ELF-1 (cell line): ENCODE measurements around the gene GLRA3.
"Not testable (repeated sequence)": the region's sequence is repeated elsewhere in the genome, so short reads cannot be mapped to it uniquely, and the experiment has no call there.

ENCODE experiments used
- DNase-seq: peaks from one replicate; pipeline ENCODE4 v3.0.0-alpha.2; 2016; ENCODE audit warnings: low read depth, low spot score

GLRA3 gene

GRCh38 chr4:174828845-174829701 is at the start of gene GLRA3:
Gene GLRA3, minus strand, starts transcription at chr4:174829247. Its CDS starts 436 bp downstream, at chr4:174828811.
- DNase-seq, result peak; percentile 99

GRCh38 chr4:174874898-174875297 is 45.9 kb upstream of the GLRA3 start:
- no peak for DNase-seq

DNA sequence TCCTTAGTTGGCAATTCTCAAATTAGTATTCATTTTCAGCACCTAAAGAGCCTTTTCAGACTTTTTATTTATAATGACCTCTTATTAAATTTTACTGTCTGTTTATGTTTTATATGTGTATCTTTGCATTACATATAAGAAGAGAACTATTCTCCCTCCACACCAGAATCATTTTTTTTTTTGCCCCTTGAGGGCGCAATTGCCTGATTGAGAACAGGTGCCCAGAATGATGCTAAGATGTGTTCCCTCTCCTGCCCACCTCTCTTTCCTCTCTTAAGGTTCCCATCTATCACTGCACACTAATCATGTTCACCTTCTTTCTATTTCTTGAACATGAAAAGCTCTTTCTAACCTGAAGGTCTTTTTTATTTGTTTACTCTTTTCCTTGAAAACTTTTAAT is 44.9 kb upstream of the GLRA3 start:
- peak; percentile 20 for DNase-seq

GRCh38 chr4:174873146-174873545 is 44.1 kb upstream of the GLRA3 start:
- not testable (repeated sequence) for DNase-seq

DNA sequence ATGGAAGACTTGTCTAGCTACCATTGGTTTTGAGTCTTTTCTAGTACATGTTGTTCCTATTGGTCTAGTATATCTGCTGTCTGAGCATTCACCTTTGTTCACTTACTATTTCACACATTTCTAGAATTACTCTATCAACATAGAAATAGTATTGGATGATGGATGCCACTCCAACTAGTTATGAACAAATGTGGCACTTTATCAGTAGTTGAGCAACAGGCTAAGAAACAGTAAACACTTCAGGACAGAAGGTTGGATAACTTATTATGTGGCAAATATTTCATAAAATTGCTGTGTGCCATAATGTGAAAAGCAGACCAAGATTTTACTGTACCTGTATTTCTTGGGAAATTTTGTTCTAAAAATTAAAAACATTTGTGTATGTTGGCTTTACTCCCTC is 42.4 kb upstream of the GLRA3 start:
- no peak for DNase-seq

- no peak for DNase-seq
These were observed 41.3 kb upstream of the GLRA3 start for GRCh38 chr4:174870311-174870710.

DNA sequence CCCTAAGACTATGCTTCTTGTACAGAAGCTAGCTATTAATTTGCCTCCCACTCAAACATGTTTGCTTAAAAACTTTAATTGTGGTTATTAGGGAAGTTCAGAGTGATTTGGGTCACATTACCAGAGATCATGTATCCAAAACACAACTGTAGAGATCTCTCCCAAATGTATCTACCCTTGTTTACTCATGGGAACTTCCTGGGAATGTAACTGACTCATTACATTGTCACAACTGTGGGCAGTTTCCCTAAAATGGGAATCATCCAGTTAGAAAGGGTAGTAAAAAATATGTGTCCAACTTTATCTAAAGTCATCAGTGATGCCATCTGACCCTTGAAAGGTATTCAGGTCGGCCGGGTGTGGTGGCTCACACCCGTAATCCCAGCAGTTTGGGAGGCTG is 40.3 kb upstream of the GLRA3 start:
- no peak for DNase-seq

DNA sequence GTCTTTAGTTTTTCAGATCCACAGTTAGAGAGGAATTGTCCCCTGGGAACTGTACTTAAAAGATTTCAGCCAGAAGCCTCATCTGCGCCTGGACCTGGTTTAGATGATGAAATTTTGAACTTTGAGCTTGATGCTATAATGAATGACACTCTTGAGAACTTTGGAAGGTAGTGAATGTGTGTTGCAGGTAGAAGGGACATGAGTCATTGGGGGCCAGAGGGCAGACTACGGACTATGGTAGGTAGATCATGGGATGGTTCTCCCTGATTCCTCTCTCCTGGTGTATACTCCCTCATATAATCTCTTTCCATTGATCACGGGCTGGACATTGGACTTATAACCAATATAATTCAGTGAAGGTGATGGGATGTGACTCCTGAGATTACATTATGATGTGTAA is 38.9 kb upstream of the GLRA3 start:
- no peak for DNase-seq

DNA sequence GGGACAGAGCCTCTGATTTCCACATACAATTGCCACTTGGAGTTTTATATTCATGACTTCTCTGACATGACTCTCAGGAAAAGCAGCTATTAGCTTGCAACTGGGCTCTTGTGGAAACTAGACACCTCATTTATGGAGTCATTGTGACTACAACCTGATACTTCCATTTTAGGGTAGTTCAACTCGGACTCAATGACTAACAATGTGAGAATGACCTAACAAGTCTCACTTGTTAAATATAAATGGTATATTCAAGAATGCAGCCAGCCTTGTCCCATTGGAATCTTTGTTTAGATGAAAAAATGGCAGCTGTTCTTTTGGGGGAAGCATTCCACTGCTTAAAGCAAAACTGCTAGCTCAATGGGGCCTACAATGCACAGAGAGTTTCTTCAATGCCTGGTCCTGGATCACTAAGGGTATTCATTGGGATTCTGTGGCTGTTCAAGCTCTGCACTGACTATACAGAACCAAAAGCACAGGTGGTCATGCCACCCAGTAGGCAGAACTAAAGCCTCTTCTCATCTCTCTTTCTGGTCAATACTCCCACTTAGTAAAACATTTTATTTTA is 36.5 kb upstream of the GLRA3 start:
- DNase-seq, result no peak

GRCh38 chr4:174864031-174864430 is 35.0 kb upstream of the GLRA3 start:
- DNase-seq, result no peak

DNA sequence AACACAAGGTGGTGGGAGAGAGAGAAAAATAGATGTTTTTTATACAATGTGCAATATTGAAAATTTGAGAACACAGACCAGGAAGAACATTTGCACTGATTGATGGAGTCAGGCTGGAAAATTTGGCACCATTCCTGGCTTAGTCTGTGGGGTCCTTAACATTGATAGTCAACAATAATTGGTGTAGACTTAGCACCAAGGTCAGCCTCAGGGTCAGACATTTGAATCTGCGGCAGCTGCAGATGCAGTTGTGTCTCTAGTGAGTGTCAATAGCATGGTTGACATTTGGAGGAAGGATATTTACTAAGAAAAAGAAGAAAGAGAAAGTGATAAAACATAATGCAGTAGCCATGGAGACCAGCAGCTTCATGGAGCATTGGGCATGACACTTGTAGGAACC is 31.5 kb upstream of the GLRA3 start:
- no peak for DNase-seq

DNA sequence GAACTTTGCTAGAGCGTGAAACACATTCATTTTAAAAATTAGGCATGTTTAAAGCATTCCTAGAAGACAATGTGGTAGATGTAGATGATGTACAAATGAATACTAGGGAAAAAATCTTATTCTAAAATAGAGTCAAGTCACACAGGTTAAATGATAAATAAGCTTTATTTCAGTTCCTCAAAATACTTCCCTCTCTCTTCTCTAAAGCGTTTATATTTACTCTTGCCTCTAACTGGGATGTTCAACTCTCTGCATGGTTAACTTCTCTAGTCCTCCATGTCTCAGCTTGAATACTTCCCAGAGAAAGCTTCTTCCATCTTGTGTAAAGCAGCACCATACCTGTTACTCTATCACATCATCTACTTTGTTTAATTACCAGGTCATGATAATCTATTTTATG is 30.9 kb upstream of the GLRA3 start:
- no peak for DNase-seq

- DNase-seq, result no peak
These were observed 28.1 kb upstream of the GLRA3 start for GRCh38 chr4:174856926-174857800.

DNA sequence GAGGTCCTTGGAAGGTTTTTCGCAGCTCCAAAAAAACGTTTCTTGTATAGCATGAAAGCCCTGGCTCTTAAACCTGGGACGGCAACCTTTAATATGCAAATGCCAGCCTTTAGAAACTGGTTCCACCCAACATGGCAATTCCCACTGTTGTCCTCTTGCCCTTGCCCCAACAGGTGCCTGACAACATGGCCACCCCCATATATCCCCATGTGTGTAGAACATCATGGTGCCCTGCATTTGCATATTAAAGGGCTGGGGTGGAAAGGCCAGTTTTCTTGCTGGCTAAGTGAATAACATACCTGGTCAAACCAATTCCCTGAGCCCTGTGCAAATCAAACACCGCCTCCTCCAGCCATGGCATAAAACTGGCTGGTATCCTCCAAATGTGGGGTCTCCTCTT is 26.0 kb upstream of the GLRA3 start:
- DNase-seq, result peak; percentile 5

GRCh38 chr4:174853629-174854028 is 24.6 kb upstream of the GLRA3 start:
- DNase-seq, result no peak

GRCh38 chr4:174848596-174848995 is 19.5 kb upstream of the GLRA3 start:
- DNase-seq, result no peak

DNA sequence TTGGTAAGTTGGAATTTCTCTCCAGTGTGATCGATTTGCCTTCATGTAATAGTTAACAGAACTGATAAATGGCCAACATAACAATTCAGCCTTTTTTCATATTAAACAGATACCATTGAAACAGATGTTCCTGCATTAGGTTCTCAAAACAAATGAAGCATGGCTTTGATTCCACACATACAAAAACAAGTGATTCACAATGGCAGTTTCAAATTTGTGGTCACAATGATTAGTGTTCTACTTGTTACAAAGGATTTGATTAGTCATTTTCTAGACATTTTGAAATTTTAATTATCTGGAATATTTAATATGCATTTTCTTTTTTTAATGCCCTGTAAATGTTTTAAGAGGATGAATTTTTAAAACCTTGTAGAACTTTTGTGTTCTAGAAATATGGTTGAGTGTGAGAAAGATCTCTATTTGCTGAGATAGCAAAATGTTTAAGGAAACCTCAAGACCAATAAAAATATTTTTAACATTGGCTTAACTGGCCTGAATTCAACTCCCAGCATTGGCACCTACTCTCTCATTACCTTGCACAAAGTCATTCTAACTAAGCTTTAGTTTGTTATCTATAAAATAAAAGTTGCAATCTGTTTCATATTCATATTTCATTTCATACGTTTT is 18.9 kb upstream of the GLRA3 start:
- DNase-seq, result no peak

DNA sequence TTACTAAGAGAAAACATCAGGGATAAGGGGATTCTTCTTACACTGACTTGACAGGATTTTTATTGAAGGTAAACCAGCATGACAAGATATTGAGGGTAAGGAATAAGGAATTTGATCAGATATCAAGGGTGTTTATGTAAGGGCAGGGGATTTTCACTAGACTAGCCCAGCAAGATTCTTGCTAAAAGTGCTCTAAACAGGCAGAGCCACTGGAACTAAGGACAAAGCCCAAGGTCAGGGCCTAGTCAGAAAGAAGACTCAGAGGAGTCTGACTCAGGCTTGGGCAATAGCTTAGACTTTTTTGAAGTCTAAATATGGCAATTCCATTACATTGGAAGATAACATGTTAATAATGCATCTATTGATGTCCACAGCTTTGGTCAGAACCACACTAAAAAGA is 6.5 kb upstream of the GLRA3 start:
- no peak for DNase-seq

GRCh38 chr4:174834477-174834876 is 5.4 kb upstream of the GLRA3 start:
- no peak for DNase-seq

- no peak for DNase-seq
These were observed 2.4 kb downstream of the GLRA3 start for GRCh38 chr4:174826660-174827059.

DNA sequence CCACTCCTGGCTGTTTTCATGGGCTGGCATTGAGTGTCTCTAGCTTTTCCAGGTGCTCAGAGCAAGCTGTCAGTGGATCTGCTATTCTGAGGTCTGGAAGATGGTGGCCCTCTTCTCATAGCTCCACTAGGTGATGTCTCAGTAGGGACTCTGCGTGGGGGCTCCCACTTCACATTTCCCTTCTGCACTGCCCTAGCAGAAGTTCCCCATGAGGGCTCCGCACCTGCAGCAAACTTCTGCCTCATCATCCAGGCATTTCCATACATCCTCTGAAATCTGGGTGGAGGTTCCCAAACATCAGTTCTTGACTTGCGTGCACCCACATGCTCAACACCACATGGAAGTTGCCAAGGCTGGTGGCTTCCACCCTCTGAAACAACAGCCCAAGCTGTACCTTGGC is 13.8 kb downstream of the GLRA3 start:
- DNase-seq, result no peak

DNA sequence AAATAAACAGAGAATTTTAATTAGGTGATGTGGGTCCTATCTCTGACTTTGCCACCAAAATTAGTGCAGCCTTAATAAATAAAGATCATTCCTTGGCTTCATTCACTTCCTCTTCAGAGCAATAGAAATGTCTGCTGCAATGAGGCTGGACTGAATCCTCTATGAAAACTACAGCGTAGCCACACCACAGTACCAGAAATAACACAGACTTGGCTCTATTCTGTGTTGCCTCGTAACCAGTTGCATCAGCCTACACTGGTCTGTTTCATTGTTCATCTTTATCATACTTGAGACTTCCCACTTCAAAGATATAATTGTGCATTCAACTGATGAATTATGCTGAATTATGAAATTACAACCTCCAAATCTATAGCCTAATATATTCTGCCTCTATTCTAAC is 15.8 kb downstream of the GLRA3 start:
- DNase-seq, result no peak
